HepG2 (cell line): ENCODE data around the gene POLR1H. TPM values are rescaled to one million over a fixed set of nuclear protein-coding genes. Genes with fewer than 3 reads are reported as not detected.
A peak's percentile ranks its signal among the peaks of the same experiment; 100 is the strongest.

ENCODE experiments used
- ARHGAP35 ChIP-seq: sonication (generic); formaldehyde crosslinking; IDR thresholded peaks from 2 replicates; pipeline ENCODE4 v1.9.0; 2022; ENCODE audit warnings: mild to moderate bottlenecking, inconsistent platforms, moderate library complexity, missing genetic modification reagents, borderline replicate concordance
- BHLHE40 ChIP-seq: IDR thresholded peaks from 2 replicates; pipeline ENCODE4 v1.6.1; 2011; ENCODE audit warnings: low read length, improper control_type of control experiment
- EZH2 ChIP-seq: conservative IDR thresholded peaks from 2 replicates; pipeline ENCODE4 v1.6.1; 2012; ENCODE audit warnings: mild to moderate bottlenecking, low read depth, low read length, moderate library complexity
- KDM4B ChIP-seq: sonication (generic); formaldehyde crosslinking; IDR thresholded peaks from 2 replicates; pipeline ENCODE4 v1.4.0; 2020; ENCODE audit warnings: missing genetic modification reagents
- KDM6A ChIP-seq: IDR thresholded peaks from 2 replicates; pipeline ENCODE4 v1.6.1; 2016; ENCODE audit warnings: low read depth
- REPIN1 ChIP-seq: sonication (generic); formaldehyde crosslinking; IDR thresholded peaks from 2 replicates; pipeline ENCODE4 v1.8.0; 2022; ENCODE audit warnings: missing genetic modification reagents, low read depth, mild to moderate bottlenecking, borderline replicate concordance
- RFX3 ChIP-seq: IDR thresholded peaks from 2 replicates; pipeline ENCODE4 v1.6.1; 2016; ENCODE audit warnings: missing biosample characterization, missing genetic modification reagents
- SIX4 ChIP-seq: sonication (generic); formaldehyde crosslinking; IDR thresholded peaks from 2 replicates; pipeline ENCODE4 v1.4.0; 2020; ENCODE audit warnings: missing genetic modification reagents
- SOX6 ChIP-seq, 2 experiments: fragments of 450-650 bp in 1 of 2; sonication (generic) in 1 of 2; formaldehyde crosslinking in 1 of 2; IDR thresholded peaks; 2 replicates each; pipeline versions ENCODE4 v1.4.0 to v1.6.1; 2017 to 2020; ENCODE audit warnings: antibody characterized with exemption in 1 of 2, mild to moderate bottlenecking in 1 of 2, missing genetic modification reagents in 1 of 2
- TRIM24 ChIP-seq: sonication (generic); formaldehyde crosslinking; IDR thresholded peaks from 2 replicates; pipeline ENCODE4 v1.8.0; 2022; ENCODE audit warnings: mild to moderate bottlenecking, missing genetic modification reagents
- ZNF552 ChIP-seq: sonication (generic); formaldehyde crosslinking; IDR thresholded peaks from 2 replicates; pipeline ENCODE4 v1.9.0; 2022; ENCODE audit warnings: missing genetic modification reagents, mild to moderate bottlenecking, borderline replicate concordance
- ZNF556 ChIP-seq: sonication (generic); formaldehyde crosslinking; IDR thresholded peaks from 2 replicates; pipeline ENCODE4 v1.4.0; 2020; ENCODE audit warnings: mild to moderate bottlenecking, missing genetic modification reagents, borderline replicate concordance
- ZNF768 ChIP-seq: sonication (generic); formaldehyde crosslinking; IDR thresholded peaks from 2 replicates; pipeline ENCODE4 v1.4.0; 2020; ENCODE audit warnings: missing genetic modification reagents
- ZNF83 ChIP-seq: sonication (generic); formaldehyde crosslinking; IDR thresholded peaks from 2 replicates; pipeline ENCODE4 v1.4.0; 2020; ENCODE audit warnings: missing genetic modification reagents, mild to moderate bottlenecking, borderline replicate concordance
- ZSCAN30 ChIP-seq: sonication (generic); formaldehyde crosslinking; IDR thresholded peaks from 2 replicates; pipeline ENCODE4 v1.5.0; 2020; ENCODE audit warnings: mild to moderate bottlenecking, missing genetic modification reagents
- polyA plus RNA-seq, 8 experiments: library from polyadenylated mRNA; depleted of rRNA in 3 of 8; stranded (reverse) in 7 of 8; unstranded in 1 of 8; fragments of >200 nt; fragmentation: Illumina TruSeq in 4 of 8; extraction: Trizol in 4 of 8; gene quantifications; 2 replicates each; pipeline versions ENCODE4 v1.2.1 to v1.2.3, GENCODE V29; 2011 to 2016; ENCODE audit warnings: low read depth in 4 of 8, missing spikeins in 1 of 8, mixed read lengths in 1 of 8; ENCODE audit not compliant: insufficient read depth in 1 of 8
- total RNA-seq, 5 experiments: library from RNA; depleted of rRNA; stranded (reverse); fragments of >200 nt; fragmentation: Illumina TruSeq; extraction: Trizol; gene quantifications; 2 replicates each; pipeline ENCODE4 v1.2.3, GENCODE V29; 2016; ENCODE audit warnings: low read depth in 1 of 5
- TF ChIP-seq, protein P1 (sequence below): sonication (generic); formaldehyde crosslinking; IDR thresholded peaks from 2 replicates; pipeline ENCODE4 v1.5.0; 2020; ENCODE audit warnings: mild to moderate bottlenecking, missing genetic modification reagents
- TF ChIP-seq, protein P2 (sequence below): sonication (generic); formaldehyde crosslinking; IDR thresholded peaks from 2 replicates; pipeline ENCODE4 v1.8.1; 2023; ENCODE audit warnings: missing genetic modification reagents, inconsistent platforms, borderline replicate concordance
- TF ChIP-seq, protein P3 (sequence below): sonication (generic); formaldehyde crosslinking; IDR thresholded peaks from 2 replicates; pipeline ENCODE4 v1.5.0; 2020; ENCODE audit warnings: mild to moderate bottlenecking, missing genetic modification reagents, borderline replicate concordance
- TF ChIP-seq, protein P4 (sequence below): sonication (generic); formaldehyde crosslinking; IDR thresholded peaks from 2 replicates; pipeline ENCODE4 v1.4.0; 2020; ENCODE audit warnings: low read depth, missing genetic modification reagents

Gene POLR1H
- total and polyA plus RNA-seq, 2 of the 13 experiments (the other 11 are each of a cell fraction or from before 2014, with no cell fraction given): 61.4 to 79.8 TPM

DNA sequence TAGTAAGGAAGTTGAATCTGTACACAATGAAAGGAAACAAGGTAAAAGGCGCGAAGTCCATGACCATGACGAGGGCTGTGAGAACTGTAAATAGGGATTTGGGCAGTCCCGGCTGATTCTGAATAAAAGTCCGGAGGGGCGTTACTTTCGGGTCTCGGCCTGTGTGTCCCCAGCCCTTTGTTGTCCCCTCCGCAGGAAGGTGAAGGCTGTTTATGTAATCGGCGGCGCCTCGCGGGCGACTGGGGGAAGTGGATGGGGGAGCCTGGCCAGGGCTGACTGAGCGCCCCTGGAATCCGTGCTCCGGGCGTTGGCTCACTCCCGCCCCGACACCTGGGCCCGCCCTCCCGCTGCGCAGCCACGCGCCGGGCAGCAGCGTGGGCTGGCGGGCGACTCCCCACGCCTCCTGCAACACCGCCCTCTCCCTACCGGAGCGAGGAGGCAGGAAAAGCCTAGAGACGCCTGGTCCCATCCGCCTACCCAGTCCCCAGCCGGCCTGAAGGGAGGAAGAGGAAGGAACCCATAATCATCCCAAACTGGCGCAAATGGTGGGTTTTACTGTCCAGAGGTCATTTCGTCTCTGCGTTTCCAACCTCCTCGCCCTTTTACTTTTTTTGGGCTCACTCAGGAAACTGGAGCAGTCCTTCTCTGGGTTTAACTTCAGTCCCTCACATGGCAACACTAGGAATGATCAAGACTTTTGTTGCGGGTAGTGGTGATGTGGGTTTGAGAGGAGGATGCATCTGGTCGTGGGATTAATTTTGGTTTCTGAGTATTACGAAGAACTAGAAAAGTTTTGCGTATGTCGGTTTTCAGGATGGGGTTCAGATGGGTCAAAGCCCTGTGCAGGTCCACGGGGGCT is 39.7 kb downstream of the POLR1H start (continued):
- TF ChIP-seq, protein P1, sequence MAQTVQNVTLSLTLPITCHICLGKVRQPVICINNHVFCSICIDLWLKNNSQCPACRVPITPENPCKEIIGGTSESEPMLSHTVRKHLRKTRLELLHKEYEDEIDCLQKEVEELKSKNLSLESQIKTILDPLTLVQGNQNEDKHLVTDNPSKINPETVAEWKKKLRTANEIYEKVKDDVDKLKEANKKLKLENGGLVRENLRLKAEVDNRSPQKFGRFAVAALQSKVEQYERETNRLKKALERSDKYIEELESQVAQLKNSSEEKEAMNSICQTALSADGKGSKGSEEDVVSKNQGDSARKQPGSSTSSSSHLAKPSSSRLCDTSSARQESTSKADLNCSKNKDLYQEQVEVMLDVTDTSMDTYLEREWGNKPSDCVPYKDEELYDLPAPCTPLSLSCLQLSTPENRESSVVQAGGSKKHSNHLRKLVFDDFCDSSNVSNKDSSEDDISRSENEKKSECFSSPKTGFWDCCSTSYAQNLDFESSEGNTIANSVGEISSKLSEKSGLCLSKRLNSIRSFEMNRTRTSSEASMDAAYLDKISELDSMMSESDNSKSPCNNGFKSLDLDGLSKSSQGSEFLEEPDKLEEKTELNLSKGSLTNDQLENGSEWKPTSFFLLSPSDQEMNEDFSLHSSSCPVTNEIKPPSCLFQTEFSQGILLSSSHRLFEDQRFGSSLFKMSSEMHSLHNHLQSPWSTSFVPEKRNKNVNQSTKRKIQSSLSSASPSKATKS (CRISPR knock-in tag): peak; percentile 61; the same call in 1 of the 2 replicates
- TF ChIP-seq REPIN1 (no peak), SIX4 (CRISPR knock-in tag) (no peak), KDM6A (CRISPR knock-in tag) (peak; percentile 71), ZNF83 (CRISPR knock-in tag) (no peak), SOX6 (IDR thresholded peaks at IDR 0.05) (no peak), SOX6 (CRISPR knock-in tag; IDR thresholded peaks at IDR 0.05) (peak; percentile 90), TRIM24 (no peak), ZNF556 (CRISPR knock-in tag) (peak; percentile 31; the same call in 1 of the 2 replicates), ARHGAP35 (CRISPR knock-in tag) (peak; percentile 85; the same call in 1 of the 2 replicates), ZSCAN30 (CRISPR knock-in tag) (0 out of 2 replicates have a peak, but pooled peaks have one; percentile 48), KDM4B (CRISPR knock-in tag) (no peak), BHLHE40 (no peak), EZH2 (no peak), ZNF768 (peak; percentile 76), RFX3 (CRISPR knock-in tag) (peak; percentile 7; the same call in 1 of the 2 replicates), ZNF552 (CRISPR knock-in tag) (no peak)
- TF ChIP-seq, protein P2, sequence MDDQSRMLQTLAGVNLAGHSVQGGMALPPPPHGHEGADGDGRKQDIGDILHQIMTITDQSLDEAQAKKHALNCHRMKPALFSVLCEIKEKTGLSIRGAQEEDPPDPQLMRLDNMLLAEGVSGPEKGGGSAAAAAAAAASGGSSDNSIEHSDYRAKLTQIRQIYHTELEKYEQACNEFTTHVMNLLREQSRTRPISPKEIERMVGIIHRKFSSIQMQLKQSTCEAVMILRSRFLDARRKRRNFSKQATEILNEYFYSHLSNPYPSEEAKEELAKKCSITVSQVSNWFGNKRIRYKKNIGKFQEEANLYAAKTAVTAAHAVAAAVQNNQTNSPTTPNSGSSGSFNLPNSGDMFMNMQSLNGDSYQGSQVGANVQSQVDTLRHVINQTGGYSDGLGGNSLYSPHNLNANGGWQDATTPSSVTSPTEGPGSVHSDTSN (CRISPR knock-in tag): no peak
- TF ChIP-seq, protein P3, sequence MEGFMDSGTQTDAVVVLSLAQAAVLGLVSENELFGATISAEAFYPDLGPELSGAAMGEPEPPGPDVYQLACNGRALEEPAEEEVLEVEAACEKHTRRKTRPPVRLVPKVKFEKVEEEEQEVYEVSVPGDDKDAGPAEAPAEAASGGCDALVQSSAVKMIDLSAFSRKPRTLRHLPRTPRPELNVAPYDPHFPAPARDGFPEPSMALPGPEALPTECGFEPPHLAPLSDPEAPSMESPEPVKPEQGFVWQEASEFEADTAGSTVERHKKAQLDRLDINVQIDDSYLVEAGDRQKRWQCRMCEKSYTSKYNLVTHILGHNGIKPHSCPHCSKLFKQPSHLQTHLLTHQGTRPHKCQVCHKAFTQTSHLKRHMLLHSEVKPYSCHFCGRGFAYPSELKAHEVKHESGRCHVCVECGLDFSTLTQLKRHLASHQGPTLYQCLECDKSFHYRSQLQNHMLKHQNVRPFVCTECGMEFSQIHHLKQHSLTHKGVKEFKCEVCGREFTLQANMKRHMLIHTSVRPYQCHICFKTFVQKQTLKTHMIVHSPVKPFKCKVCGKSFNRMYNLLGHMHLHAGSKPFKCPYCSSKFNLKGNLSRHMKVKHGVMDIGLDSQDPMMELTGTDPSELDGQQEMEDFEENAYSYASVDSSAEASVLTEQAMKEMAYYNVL: peak; percentile 80
- TF ChIP-seq, protein P4, sequence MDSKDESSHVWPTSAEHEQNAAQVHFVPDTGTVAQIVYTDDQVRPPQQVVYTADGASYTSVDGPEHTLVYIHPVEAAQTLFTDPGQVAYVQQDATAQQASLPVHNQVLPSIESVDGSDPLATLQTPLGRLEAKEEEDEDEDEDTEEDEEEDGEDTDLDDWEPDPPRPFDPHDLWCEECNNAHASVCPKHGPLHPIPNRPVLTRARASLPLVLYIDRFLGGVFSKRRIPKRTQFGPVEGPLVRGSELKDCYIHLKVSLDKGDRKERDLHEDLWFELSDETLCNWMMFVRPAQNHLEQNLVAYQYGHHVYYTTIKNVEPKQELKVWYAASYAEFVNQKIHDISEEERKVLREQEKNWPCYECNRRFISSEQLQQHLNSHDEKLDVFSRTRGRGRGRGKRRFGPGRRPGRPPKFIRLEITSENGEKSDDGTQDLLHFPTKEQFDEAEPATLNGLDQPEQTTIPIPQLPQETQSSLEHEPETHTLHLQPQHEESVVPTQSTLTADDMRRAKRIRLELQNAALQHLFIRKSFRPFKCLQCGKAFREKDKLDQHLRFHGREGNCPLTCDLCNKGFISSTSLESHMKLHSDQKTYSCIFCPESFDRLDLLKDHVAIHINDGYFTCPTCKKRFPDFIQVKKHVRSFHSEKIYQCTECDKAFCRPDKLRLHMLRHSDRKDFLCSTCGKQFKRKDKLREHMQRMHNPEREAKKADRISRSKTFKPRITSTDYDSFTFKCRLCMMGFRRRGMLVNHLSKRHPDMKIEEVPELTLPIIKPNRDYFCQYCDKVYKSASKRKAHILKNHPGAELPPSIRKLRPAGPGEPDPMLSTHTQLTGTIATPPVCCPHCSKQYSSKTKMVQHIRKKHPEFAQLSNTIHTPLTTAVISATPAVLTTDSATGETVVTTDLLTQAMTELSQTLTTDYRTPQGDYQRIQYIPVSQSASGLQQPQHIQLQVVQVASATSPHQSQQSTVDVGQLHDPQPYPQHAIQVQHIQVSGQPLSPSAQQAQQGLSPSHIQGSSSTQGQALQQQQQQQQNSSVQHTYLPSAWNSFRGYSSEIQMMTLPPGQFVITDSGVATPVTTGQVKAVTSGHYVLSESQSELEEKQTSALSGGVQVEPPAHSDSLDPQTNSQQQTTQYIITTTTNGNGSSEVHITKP (CRISPR knock-in tag): peak; percentile 73
